Posterior cingulate gyrus (tissue), 11 donors: ENCODE measurements around the gene PXDN.
"Not testable (repeated sequence)": the region's sequence is repeated elsewhere in the genome, so short reads cannot be mapped to it uniquely, and the experiment has no call there.

Experiments used
- DNase-seq, 10 donors: peaks; one replicate each; pipeline versions ENCODE4 v3.0.0 to v3.0.0-alpha.2; 2020 to 2021; ENCODE audit warnings: mixed read lengths in 3 of 10
- intact Hi-C: fragments of 100-400 bp; cut with DNase I; formaldehyde crosslinking; loops from one replicate; pipeline ENCODE4 v1.15.1; 2023

Gene PXDN

DNA sequence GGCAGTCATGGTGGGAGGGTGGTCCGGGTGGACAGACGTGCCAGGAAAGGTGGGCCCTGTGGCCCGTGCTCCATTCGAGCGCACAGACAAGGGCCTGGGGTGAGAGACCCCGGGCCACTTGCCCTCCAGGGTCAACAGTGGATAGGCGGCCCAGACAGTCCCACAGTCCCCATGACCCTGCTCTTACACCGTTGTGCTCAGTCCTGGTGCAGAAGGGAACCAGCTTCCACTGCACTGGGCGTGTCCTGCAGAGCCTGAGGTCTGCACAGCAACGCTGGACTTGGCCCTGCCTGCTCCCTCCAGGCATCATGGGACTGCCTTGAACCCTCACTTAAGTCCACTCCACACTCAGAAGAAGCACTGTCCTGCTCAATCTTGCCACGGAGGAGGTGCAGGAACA lies 52.0 kb downstream of the PXDN start:
- peak in 1 of 10 donors; percentile 62 for DNase-seq
- intact Hi-C loops = no loop called here

DNA sequence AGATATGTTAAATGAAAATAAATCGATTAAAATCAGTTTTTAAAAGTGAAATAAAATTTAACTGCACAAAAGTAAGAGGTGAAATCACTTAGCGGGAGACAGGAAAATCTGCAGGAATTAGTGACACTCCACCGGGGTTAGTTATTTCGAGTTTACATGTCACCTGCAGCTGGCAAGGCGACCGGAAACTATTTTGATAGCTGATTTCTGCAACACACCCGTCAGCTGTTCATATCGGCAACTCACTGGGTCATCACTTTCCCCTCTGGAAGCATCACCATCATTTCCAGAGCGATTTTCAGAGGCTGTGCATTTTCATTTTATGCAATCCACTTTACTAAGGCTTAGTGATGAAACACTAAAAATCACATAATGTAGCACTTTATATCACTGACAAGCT lies 52.9 kb downstream of the PXDN start:
- intact Hi-C loops = no loop called here
- DNase-seq = no peak

DNA sequence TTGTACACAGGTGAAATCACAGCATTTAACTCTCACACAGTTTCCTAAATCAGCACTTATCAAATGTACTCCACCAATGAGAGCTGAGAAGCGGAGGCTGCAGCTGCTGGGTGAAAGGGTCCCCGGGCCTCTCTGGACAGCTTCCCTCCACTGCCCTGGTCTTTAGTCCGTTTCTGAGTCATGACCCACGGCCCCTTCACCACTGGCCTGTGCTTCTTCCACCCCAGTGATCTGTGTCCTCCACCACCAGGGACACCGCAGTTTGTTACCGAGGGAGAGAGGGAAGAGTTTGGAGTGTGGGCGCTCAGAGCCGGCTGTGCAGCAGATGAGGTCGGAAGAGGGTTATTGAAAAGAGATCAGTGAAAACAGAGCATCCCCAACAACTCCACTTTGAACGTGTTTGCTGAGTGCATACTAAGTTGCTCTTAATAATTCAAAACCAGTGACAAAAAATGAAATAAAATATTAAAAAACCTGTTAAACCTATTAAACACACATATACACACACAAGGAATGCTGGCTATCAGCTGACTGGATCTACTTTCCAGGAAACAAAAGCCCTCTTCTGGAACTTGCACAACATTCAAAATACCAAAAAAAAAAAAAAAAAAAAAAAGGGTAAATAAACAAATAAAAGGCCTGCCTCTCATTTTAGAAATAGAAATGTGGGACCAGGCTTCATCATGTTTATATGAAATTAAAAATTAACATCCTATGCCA lies 54.1 kb downstream of the PXDN start:
- DNase-seq = peak in 1 of 10 donors; percentile 35
- intact Hi-C loops = no loop called here

DNA sequence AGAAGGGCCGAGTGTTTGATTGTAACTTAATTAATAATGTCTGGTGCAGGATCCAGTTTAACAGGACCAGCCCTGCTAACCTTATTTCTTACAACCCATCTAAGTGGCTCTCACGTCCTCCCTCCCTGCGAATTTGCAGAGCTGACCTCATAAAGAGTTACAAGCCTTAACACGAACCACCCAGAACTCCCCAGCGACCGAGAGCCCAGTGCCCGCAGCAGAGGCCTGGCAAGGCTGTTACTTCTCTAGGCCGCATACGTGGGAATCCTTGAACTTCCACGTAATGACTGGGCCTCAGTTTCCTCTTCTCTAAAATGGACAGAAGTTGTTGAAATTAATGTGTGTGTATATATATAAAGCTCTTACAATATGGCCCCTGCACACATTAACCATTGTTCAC lies 55.5 kb downstream of the PXDN start:
- intact Hi-C loops = no loop called here
- DNase-seq = peak in 1 of 10 donors; percentile 52

DNA sequence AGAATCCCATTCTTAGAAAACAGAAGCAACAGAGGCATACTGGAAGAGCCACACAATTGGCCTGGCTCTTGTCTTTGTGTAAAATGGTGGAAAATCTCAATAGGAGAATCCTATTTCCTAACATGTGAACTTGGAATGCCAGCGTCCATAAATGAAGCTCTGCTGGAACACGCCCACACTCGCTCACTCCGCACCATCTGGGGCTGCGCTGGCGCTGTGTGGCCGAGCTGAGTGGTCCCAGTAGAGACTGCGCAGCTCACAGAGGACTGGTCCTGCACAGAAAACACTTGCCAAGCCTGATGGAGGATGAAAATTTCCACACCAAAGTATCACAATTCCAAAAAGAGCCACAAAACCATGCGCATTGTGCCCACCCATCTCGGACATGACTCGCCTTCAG lies 56.2 kb downstream of the PXDN start:
- peak in 7 of 10 donors; percentile 53 to 92 (median 63) for DNase-seq
- intact Hi-C loops = no loop called here

DNA sequence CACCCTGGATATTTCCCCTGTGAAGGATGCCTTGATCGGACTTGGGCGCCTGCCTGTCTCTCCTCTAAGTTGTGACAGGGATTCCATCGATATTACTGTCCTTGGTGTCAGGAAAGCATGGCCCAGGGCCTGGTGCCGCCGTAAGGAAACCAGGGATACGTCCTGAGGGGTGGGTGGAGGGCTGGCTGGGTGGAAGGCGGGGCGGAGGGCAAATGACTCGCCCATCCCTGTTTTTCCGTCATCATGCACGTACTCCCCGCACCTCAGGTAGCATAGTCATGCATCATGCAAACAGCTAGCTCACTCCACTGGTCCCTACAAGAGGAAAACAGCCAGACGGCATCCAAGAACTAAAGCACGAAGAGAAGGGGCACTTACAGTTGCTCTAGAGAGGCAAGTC lies 57.1 kb downstream of the PXDN start:
- peak in 1 of 10 donors; percentile 37 for DNase-seq
- intact Hi-C loops = no loop called here

DNA sequence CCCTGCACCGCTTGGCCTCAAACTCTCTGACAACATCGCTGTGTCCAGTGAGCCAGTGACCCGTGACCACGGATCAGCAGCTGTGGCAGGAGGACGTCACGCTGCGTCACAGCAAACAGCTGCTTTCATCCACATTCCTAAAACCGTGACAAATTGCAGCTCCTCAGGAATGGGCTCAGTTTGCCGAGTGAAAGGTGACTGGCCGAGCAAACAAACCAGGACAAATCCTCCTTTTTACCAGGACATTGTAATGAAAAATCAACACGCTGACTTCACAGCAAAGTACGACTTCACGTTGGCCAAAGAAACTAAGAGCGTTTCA lies 57.6 kb downstream of the PXDN start:
- DNase-seq = peak in 1 of 10 donors; percentile 31
- intact Hi-C loops = no loop called here

DNA sequence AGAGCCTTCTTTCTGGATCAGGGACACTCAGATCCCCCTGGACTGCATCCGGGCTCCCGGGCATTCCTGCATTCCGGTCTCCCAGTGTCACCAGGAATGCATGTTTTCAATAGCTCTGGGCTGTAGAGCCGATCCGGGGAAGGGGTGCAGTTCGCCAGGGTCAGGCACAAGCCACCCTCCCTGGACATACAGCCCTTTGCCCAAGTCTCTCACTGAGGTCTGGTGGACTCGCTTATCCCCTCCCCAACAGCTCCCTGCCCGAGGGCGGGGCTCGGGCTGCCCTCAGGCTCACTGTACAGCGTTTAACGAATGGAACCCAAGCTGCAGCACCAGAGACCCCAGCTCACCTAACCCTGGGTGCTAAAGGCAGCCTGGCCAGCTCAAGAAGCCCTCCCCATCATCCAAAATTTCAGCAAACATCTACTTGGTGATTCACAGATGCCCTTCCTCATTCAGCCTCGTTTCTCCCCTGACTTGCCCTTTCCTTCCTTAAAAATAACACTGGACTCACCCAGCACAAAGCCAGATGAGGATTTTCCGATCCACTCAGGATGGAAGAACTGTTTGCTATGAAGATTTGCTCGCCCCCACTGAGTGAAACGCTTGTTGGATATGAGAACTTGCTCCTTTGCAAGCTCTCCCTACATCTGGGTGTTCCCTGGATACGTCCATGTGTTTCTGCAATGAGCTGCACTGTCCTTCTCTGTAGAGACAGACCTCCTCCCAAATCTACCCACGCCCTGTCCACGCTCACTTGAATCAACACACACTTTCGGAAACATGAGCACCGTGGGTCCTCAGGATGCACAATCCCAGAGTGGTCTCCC lies 58.1 kb downstream of the PXDN start:
- intact Hi-C loops = no loop called here
- peak in 1 of 10 donors; percentile 50 for DNase-seq

DNA sequence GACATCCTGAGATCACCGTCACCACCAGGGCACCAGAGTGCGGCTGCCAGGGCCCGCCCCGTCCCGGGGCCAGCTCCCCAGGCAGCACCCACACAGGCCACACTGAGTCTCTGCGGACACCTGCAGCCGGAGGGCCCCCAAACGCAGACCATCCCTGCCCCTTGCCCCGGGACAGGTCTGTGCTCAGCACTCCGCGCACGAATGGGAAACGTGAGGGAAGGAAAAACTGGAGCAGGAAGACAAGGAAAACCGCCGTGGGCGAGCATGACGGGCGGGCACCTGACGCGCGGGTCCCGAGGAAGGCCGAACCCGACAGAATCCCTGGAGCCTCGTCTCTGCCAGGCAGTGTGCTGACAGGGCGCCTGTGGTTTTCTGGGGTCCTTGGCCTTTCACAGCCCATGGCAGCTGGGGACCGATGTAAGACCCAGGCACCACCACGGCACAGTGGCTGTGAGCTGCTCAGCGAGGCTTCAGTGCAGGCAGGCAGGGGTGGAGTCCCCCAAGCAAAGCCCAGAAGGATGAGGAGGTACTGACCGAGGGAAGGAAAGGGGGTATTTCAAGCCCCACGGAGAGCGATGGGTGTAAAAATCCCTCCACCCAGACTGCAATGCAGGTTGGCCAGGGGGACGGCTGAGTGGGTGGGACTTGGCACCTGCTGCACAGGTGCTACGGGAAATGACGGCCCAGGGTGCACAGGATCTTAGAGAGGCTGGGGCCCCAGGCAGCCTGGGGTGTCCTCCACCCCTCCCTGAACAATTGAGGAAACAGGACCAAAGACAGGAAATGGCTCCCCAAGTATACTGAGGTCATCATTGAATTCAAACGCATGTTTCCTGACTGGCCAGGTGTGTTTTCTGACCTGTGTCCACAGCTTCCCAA lies 59.0 kb downstream of the PXDN start:
- intact Hi-C loops = no loop called here
- DNase-seq = peak in 1 of 10 donors; percentile 81

DNA sequence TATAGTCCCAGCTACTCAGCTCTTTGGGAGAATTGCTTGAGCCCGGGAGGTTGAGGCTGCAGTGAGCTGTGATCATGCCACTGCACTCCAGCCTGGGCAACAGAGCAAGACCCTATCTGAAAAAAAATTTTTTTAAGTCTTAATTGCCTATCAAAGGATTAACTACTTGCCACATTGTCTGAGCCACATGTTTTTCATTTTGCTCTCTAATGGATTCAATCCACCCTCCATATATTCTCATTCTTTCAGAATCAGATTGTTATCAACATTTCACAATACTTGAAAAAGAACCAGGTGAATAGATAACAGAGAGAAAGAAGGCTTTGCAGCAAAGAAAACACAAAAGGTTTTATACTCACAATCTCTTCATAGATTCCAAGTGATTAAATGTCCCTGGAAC lies 61.0 kb downstream of the PXDN start:
- DNase-seq = no peak
- intact Hi-C loops = no loop called here

DNA sequence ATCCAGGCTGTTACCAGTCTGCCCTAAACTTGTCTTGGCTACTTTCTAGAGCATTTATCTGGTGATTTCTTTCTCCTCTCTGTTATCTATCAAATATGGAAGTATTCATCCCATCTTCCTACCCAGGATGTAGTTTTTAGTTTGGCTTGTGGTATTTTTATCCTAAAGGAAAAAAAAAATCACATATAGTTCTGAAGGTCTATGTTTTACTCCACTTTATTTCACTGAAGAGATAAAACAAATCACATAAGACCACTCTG lies 62.2 kb downstream of the PXDN start:
- intact Hi-C loops = no loop called here
- no peak for DNase-seq

DNA sequence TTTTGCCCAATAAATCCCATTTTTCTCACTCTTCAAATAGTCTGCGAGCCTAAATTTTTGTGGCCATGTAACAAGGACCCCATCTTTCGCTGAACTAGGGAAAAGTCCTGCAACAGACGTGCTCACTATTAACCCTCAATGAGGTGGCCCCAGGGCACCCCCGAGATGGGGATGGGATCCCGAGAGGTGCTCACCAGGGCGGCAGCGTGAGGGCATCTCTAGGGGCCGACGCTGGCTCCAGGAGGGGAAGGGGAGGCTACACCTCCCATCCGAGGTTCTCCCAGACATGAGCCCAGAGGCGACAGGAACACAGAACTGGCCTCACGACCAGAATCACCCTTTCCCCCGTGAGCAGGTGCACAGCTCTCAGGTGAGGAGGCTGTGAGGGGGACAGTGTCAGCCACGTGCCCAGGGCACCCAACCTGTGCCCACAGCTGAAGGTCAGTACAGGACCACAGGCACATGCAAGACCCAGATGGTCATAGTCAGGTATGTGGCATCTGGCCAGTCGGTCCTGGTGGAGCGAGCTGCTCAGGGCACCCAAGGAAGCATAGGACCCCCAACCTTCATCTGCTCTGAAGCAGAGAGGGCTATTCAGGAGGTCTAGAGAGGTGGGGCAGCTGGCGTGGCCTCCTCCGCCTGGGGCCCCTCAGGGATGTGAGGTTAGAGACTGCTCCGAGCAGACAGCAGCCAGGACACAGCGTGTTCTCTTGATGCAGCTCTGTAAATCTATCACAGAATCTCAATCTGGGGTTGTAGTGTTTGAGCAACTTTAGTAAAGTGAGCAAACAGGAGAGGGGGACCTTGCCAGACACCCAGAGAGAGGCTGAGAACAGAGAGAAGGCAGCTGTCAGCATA lies 62.8 kb downstream of the PXDN start:
- peak in 2 of 10 donors; percentile 40 to 73 for DNase-seq

DNA sequence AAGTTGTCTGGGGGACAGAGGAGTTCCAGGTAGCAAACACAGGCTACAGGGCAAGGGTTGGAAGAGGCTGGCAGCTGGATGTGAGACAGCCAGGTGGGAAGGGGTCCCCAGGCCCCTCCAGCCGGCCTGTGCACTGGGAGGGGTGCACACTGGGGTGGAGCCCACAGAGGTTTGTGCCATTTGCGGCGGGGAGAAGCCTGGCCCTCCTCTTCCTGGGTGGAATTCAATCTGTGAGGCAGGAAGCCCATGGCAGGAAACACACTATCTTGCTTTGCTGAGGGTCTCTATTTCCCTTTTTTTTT lies 63.3 kb downstream of the PXDN start:
- intact Hi-C loops = no loop called here

More for the DNA sequence above, 62.8 kb downstream of the PXDN start:
- intact Hi-C loops = no loop called here

DNA sequence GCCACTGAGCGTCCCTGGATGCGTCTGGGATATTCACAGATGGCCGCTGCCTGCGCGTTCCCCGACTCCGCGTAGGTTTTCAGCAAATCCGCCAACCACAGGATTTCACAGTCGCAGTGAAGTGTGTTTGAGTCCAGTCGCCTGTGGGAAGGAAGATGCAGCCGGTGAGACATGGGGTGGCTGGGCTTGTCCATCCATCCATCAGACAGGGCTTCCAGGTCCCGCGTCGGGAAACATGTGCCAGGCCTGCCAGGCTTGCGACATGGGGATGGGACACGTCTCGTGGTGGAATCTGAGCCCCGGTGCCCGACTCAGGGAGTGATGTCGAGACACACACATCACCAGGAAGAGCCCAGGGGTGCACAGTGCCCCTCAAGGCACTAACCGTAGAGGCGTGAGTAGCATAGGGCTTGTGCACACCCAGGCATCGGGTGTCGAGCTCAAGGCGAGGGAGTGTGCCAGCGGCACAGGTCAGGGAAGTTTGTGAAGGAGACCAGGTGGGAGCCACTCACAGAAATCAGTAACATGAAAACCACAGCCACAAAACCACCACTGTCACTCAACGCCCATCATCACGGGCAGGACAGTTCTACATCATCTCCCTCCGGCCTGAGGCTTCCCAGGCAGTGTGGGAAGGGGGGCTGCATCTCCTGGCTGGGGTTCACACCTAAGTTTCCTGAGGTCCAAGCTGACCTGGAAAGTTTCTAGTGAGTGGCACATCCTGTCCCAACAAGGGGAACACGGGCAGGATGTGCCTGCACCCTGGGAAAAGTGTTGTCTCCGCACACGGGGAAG lies 63.9 kb downstream of the PXDN start:
- intact Hi-C loops = no loop called here
- DNase-seq = peak in 1 of 10 donors; percentile 70

More for the DNA sequence above, 63.3 kb downstream of the PXDN start:
- no peak for DNase-seq

DNA sequence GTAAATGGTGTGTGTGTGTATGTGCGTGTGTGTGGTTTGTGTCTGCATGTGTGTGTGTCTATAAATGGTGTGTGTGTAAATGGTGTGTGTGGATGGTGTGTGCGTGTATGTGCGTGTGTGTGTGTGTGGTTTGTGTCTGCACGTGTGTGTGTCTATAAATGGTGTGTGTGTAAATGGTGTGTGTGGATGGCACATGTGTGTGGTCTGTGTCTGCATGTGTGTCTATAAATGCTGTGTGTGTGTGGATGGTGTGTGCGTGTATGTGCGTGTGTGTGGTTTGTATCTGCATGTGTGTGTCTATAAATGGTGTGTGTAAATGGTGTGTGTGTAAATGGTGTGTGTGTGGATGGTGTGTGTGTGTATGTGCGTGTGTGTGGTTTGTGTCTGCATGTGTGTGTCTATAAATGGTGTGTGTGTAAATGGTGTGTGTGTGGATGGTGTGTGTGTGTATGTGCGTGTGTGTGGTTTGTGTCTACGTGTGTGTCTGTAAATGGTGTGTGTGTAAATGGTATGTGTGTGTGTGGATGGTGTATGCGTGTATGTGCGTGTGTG lies 64.8 kb downstream of the PXDN start:
- DNase-seq, intact Hi-C loops: not testable (repeated sequence)

DNA sequence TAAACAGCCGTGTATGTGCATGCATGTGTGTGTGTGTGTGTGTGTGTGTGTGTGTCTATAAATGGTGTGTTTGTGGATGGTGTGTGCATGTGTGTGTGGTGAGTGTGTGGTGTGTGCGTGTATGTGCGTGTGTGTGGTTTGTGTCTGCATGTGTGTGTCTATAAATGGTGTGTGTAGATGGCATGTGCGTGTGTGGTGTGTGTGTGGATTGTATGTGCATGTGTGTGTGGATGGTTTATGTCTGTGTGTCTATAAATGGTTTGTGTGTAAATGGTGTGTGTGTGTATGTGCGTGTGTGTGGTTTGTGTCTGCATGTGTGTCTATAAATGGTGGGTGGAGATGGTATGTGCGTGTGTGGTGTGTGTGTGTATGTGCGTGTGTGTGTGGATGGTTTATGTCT lies 65.2 kb downstream of the PXDN start:
- DNase-seq, intact Hi-C loops: not testable (repeated sequence)

DNA sequence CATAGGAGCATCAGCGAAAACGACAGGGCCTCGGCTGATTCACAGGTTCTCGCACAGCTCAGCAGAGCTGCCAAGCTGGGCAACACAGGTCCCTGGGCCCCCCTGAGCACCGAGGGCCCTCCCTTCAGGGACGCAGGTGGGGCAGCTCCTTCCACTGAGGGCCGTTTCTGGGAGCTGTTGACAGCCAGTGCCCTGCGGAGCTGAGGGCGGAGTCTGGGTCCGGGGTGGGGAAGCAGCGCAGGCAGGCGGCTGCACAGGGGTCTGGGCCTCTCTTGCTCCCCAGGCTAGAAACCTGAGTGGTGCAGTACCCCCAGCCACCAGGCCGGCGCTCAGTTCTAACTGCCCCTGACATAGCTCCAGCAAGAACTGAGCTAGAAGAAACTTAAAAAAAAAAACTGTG lies 65.7 kb downstream of the PXDN start:
- intact Hi-C loops = no loop called here
- DNase-seq = peak in 1 of 10 donors; percentile 77

DNA sequence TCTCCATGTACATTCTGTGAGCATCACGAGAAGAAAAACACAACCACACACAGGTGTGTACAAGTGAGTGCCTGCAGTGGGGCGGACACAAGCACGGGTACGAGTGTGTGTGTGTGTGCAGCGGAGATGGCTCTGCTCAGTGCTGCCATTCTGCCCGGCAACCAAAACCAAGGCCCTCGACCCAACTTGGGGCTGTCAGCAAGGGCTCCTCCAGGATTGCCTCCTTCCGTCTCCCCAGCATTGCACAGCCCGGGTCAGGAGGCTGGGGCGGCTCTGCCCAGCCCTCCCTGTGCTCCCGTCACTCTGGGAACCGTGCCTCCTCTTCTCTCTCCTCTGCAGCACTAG lies 66.5 kb downstream of the PXDN start:
- intact Hi-C loops = no loop called here
- DNase-seq = peak in 1 of 10 donors; percentile 72
